GM12873 (cell line): ENCODE measurements around the gene CHID1.

Experiments
- TF ChIP-seq, protein P1 (sequence below): IDR thresholded peaks from 2 replicates; pipeline ENCODE4 v1.5.1; 2012; ENCODE audit warnings: low read depth, mild to moderate bottlenecking, moderate library complexity, low read length, control low read depth; ENCODE audit not compliant: insufficient read depth; ENCODE audit errors: missing control alignments

Gene CHID1

DNA sequence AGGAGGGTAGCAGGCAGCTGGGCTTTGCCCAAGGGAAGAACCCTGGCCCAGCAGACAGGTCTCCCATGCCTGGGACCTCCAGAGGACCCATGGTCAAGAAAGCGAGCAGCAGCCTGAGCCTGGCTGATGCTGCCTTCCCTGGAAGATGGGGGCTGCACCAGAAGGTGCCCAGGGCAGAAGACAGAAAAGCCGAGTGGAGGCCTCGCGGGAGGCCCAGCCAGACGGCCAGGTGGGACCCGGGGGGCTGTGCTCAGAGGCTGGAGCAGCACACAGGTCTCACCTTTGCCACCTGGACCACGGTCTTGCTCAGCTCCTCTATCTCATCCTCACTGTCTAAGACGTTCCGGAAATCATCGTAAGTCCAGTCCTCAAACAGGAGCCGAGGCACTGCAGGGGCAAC is 10.9 kb downstream of the CHID1 start:
- TF ChIP-seq, protein P1, sequence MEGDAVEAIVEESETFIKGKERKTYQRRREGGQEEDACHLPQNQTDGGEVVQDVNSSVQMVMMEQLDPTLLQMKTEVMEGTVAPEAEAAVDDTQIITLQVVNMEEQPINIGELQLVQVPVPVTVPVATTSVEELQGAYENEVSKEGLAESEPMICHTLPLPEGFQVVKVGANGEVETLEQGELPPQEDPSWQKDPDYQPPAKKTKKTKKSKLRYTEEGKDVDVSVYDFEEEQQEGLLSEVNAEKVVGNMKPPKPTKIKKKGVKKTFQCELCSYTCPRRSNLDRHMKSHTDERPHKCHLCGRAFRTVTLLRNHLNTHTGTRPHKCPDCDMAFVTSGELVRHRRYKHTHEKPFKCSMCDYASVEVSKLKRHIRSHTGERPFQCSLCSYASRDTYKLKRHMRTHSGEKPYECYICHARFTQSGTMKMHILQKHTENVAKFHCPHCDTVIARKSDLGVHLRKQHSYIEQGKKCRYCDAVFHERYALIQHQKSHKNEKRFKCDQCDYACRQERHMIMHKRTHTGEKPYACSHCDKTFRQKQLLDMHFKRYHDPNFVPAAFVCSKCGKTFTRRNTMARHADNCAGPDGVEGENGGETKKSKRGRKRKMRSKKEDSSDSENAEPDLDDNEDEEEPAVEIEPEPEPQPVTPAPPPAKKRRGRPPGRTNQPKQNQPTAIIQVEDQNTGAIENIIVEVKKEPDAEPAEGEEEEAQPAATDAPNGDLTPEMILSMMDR = no peak

DNA sequence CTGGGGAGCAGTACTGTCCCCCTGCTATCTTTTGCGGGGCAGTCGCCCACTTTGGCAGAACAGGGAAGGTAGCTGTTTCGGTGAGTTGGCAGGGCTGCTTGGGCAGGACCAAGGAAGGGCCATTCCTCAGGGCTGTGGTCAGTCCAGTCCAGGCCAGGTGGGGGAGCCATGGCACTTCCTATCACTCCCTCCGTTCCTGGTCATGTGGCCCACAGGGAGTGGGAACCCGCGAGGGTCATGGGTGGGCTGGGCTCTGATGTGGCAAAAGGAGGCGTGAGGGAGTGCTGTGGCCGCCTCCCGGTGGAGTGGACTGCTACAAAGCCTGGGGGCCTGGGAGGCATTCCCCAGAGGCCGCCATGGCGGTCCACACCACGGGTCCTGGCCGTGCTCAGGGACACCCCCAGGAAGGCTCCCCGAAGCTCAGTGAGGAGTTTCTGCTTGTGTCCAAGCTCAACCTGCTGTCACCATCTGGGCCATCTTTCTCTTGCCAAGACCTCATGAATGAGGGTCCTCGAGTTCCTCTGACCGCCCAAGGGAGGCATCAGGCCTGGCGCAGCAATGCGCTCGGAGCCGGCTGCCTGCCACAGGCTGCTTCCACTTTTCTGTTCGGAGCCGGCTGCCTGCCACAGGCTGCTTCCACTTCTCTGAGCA is 11.9 kb downstream of the CHID1 start:
- TF ChIP-seq, protein P1 = no peak

DNA sequence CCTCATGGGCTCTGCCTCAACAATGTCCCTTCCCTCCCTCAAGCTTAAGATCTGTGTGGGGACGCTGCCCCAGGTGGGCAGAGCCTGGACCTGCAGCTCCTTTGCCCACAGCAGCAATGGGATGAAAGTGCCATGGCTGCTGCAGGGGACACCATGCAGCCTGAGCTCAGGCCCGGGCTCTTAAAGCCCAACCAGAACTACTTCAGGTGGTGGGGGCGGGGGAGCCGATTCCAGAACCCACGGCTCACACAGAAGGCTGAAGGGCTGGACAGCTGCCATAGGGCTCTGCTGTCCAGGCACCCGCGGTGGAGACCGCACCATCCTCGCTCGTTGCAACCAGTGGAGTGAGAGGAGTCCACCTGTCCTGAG is 12.5 kb downstream of the CHID1 start:
- TF ChIP-seq, protein P1 = peak; percentile 31

DNA sequence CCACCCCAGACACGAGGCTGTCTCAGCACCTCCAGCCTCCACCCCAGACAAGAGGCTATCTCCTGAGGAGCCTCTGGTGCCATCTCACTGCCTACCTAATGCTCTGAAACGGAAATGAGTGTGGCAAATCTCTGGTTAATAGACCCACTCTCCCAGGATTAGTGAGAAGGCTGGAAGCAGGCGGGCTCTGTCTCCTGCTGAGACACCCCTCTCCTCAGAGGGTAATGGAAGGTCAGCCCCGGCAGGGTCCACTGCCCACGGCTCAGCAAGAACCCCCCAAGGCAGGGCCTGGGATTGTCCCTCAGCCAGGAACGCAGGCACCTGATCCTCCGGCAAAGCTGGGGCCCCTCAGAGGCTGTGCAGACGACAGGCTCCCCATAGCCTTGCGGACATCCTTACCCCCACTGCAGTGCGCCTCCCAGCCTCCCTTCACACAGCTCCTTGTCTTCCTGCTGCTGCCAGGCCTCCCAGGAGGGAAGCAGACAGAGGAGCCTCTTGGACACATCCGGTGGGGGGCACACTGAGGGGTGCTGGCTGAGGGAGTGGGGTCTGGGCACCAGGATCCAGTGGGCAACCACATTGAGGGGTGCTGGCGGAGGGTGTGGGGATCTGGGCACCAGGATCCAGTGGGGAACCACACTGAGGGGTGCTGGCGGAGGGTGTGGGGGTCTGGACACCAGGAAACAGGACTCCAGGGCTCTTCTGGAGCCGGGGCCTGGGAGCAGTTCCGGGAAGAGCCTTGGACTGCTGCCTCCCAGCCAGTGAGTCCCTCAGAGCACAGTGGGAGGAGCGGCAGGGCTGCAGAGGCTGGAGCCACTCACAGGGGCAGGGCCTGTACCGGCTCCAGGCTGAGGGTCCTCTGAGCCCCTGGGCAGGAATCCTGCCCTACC is 13.1 kb downstream of the CHID1 start:
- TF ChIP-seq, protein P1 = no peak

DNA sequence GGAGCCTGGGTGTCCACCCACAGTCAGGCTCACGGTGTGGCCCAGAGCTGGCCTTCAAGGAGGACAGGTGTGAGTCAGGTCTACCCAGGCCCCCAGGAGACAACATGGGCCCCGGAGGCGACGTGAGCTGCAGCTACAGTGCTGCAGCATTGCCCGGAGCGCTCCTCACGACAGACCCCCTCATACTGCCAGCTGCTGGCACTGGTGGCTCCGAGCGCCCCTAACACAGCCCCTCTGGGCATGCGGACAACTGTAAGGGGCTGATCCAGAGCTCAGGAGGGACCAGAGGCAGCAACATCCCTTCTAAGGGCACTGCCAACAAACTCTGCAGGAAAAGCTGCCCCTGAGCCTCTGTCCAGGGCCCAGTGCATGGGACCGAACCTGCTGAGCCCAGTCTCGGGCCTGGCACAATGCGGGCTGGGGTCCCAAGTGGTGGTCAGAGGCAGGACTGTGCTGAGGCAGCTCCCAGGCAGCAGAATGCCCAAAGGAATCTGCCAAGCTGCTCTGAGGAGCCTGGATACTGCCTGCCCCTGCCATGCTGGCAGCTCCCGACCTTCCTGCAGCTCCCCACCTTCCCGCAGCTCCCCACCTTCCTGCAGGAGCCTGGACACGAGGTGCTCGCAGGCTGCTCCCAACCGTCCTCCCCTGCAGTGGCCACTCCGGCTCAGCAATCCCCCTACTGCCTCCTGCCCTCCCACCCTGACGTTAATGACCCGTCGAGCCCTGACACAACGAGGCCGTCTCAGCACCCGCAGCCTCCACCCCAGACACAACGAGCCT is 15.1 kb downstream of the CHID1 start:
- TF ChIP-seq, protein P1 = no peak

DNA sequence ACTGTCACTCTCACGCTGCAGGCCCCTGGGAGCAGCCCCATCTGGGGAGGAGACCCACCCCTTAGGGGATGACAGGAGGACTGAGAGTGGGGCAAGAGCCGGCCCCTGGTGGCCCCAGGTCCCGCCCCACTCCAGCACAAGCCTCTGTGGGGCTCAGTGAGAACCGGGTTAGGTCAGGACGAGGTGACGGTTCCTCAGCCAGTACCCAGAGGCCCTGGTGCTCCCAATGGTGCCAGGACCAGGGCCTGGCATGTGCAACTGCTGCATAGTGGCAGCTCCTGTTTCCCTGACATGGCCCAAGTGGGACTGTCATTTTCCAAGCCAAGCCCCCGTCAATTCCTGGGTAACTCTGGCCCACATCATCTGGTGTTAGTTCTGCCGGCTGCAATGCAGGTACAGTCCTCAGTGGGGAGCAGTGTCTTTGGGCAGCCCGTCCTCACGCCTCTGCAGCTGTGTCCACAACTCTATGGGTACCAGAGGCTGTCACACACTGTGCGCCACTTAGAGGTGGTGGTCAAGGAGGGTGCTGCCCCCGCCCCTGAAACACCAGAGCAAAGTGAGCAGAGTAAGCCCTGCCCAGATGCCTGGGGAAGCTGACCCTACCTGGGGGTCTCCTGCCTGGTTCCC is 15.9 kb downstream of the CHID1 start:
- TF ChIP-seq, protein P1 = peak; percentile 11
